HT1080 (cell line): ENCODE results near the gene ACKR2. TPM values are rescaled to one million over a fixed set of nuclear protein-coding genes. Genes with fewer than 3 reads are reported as not detected.
"Not testable (repeated sequence)": the region's sequence is repeated elsewhere in the genome, so short reads cannot be mapped to it uniquely, and the experiment has no call there.

ENCODE experiments used
- DNase-seq: peaks from one replicate; pipeline ENCODE4 v3.0.0-alpha.2; 2015; ENCODE audit warnings: low read depth
- total RNA-seq: library from RNA; depleted of rRNA; stranded (reverse); fragments of >200 nt; shearing (Covaris generic); gene quantifications from 2 replicates; pipeline ENCODE4 v1.2.3, GENCODE V29; 2014

The ACKR2 gene
- total RNA-seq, 1 experiment from 2014 or later = not detected

DNA sequence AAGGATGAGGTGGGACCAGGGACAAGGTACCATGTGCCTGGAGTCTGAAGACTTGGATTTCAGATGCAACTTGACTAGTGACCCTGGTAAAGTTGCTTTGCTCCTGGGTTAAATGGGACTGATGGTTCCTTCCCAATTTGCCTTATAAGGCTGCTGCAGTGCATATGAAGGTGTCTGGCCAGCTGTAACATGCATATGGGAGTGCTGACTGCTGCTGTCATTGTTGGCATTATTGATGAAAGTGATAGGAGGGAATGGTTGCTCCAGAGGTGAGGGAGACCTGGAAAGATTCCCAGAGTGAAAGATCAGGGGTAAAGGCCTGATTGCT lies 45.9 kb downstream of the ACKR2 start:
- no peak for DNase-seq

DNA sequence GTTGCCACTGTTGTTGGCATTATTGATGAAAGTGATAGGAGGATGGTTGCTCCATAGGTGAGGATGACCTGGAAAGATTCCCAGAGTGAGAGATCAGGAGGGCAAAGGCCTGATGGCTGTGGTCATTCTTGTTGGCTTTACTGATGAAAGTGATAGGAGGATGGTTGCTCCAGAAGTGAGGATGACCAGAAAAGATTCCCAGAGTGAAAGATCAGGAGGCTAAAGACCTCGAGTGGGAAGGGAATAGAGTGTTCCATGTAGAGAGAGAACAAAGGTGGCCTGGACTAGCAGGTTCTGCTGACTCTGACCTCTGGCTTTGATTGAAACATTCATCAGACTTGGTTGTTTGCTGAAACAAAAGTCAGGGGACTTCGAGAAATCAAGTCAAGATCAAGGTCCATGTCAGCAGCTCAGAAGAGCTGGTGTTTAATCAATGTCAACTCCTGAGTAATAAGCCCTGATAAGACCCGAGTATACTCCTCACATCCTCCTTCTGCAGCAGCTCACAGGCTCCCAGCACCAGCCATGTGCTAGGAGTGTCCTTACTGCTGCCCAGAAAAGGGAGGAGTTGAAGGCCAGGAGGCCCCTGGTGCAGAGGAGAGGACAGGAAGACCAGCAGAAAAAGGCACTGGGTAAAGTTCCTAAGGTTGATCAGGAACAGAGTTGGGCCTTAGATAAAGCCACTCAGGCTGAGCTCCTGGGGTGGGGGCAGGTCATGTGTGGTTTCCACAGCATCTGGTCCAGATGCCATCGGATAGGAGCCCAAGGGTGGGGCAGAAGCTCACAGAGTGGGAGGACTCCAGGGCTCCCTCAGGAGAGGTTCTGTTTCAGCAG lies 46.5 kb downstream of the ACKR2 start:
- no peak for DNase-seq

DNA sequence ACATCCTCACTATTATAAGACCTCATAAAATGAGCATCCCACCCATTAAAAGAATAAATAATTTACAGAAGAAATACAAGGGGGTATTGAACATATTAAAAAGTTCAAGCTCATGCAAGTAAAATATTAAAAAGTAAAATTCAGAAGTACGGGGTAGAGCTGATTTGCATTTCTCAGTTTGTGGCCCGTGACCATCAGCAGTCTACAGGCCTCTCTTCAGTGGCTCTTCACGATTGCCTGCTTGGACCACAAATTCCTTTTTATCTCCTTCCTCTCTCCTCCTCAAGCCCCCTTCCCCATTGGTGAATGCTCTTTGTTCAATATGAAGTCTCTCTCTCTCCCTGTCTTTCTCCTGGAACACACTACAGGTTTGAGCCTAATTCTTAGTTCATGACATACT lies 47.3 kb downstream of the ACKR2 start:
- DNase-seq = no peak

DNA sequence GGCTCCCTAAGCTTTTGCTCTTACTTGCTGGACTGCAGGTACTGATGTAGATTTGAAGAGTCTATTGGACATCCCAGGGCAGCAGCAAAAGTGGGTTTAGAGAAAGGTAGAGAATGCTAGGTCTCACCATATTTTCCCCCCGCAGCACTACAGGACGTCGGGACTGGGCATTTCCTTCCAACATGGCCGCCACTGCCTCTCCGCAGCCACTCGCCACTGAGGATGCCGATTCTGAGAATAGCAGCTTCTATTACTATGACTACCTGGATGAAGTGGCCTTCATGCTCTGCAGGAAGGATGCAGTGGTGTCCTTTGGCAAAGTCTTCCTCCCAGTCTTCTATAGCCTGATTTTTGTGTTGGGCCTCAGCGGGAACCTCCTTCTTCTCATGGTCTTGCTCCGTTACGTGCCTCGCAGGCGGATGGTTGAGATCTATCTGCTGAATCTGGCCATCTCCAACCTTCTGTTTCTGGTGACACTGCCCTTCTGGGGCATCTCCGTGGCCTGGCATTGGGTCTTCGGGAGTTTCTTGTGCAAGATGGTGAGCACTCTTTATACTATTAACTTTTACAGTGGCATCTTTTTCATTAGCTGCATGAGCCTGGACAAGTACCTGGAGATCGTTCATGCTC lies 55.2 kb downstream of the ACKR2 start:
- DNase-seq = no peak

DNA sequence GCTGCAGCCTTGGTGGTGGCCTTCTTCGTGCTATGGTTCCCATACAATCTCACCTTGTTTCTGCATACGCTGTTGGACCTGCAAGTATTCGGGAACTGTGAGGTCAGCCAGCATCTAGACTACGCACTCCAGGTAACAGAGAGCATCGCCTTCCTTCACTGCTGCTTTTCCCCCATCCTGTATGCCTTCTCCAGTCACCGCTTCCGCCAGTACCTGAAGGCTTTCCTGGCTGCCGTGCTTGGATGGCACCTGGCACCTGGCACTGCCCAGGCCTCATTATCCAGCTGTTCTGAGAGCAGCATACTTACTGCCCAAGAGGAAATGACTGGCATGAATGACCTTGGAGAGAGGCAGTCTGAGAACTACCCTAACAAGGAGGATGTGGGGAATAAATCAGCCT lies 56.0 kb downstream of the ACKR2 start:
- DNase-seq = no peak

DNA sequence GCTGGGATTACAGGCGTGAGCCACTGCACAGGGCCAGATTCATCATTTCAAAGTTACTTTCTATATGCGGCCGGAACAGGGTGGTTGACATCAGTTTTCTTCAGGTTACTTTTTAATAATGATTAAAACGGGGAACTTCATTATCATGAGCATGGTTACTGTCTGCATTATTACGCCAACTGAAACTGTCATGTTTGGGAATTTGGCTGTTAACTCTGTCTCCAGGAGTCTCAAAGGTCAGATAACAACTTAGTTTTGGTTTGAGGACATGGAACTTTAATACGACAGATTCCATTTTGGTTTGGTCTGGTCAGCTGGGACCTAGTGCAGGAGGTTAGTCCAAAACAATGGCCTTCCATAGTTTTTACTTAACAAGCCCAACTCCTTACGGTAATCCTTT lies 57.9 kb downstream of the ACKR2 start:
- no peak for DNase-seq

DNA sequence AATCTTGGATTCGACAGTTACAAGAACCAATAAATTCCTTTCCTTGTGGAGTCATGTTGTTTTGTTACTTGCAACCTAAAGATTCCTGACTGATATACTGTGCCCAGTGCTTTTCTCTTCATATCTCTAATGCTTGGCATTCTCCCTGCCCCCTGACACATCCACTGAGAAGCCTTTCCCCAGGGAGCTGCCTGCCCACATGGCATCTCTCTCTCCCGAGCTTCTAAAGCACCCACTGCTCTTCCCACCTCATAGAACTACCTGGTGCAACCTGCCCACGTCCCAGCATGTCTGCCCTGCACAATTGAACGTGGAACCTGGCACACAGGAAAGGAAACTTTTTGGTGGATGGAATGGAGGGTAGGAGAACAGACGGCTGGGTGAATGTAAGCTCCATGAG lies 59.6 kb downstream of the ACKR2 start:
- DNase-seq = no peak

DNA sequence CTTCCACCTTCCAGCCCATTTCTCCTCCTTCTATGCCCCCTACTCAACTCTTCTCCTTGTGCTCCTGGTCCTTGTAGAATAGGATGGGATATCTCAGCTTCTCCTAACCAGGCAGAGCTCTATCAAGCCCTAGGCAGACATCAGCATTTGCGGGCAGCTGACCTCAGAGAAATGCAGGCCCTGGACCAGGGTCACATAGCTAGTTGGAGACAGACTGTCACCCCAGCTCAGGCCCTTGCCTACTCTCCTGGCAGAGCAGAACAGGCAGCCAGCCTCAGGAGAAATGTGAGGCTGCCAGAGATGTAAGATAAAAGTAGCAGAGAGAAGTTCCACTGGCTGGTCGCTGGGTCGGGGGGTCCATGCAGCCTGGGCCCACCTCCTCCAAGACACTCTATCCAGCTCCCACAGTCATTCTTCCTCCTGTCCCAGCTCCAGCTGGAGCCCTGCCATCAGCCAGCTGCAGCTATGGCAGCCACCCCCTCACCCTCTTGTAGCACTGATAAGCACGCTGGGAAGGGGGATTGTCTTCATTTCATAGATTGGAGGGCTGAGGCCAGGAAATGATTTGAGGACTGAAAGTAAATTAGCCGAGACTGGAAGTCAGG lies 62.4 kb downstream of the ACKR2 start:
- DNase-seq = no peak

DNA sequence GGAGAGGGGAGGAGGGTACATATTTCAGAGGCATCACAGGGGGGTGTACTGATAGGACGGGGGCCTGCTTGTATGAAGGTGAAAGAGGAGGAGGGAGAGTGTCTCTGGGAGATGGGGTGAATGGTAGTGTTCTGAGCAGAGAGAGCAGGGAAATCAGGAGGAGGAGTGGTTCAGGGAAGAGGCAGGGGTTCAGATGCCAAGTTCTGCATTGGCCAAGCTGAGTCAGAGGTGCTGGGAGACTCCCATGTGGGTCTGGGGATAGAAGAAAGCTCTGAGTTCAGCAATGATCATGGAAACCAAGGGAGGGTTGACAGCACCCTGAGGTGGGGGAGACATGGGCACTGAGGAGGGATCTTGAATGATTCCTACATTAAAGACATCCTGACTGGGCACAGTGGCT lies 63.5 kb downstream of the ACKR2 start:
- no peak for DNase-seq

DNA sequence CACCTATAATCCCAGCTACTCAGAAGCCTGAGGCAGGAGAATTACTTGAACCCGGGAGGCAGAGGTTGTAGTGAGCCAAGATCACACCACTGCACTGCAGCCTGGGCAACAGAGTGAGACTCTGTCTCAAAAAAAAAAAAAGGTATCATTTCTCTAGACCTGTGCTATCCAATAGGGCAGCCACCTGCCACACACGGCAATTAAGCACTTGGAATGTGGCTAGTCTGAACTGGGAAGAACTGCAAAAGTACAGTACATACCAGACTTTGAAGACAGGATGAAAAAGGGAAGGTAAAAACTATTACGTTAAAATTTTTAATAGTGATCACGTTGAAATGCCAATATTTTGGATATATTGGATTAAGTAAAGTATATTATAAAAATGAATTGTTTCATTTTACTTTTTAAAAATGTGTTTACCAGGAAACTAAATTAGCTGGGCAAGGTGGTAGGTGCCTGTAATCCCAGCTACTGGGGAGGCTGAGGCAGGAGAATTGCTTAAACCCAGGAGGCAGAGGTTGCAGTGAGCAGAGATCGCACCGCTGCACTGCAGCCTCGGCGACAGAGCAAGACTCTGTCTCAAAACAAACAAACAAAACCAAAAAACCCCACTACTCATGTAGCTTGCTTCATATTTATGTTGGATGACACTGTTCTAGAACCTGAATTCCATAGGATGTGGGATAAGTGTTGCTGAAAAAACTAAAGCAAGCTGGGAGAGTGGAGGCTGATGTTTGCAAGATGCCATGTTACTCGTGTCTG lies 64.2 kb downstream of the ACKR2 start:
- no peak for DNase-seq

DNA sequence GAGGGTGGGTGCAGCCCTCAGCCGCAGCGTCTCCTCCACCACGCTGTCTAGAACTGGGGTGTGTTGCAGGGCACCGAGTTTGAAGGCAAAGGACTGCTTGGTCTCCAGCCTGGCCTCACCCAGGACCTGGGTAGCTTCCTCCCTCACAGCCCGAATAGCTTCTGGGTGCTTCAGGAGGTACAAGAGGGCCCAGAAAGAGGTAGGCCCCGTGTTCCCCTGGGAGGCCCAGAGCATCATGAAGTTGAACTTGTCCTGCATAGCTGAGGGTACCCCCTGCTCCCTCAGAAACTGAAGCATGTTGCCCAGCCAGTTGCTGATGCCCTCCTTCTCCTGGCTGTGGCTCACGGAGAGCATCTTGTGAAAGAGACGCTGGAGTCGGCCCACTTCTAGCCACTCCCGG lies 65.5 kb downstream of the ACKR2 start:
- no peak for DNase-seq

DNA sequence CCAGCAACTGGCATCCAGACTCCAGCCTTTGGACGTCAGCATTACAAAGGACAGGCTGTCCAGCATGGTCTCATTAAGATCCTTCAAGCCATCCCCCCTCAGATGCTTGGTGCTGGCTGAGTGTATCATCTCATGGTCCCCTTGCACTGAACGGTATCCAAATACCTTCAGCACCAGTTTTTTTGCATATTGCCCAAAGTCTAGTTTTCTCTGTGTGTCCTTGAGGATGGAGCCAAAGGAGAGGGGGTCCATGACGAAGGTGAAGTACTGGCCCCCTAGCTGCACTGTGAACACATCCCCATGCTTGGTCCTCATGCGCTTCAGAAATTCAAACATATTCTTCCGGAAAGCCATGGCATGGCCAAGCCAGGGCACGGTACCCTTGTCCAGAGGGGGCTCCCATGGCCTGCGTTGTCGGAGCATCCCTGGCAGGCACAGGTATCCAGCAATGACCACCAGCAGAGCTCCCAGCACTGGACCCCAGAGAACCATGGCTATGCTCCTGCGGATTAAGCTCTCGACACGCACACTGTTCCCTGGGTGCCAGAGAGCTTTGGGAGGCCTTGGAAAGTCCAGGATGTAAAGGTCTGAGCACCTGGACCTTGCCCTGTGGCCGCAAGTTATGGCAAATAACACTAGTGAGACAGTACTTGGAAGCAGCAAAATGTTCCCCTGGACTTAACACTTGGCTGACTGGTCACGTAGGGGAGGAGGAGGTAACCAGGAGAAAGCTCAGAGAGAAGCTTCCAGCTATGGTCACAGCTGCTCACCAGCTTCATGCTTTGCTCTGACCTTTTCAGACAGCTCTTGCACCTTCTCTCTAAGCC lies 66.3 kb downstream of the ACKR2 start, which contains the start of gene CYP8B1:
Gene CYP8B1, minus strand, starts transcription at position 555 of the 827 bp plus-strand sequence. Its CDS starts 63 bp downstream, at position 492.
- DNase-seq = no peak

DNA sequence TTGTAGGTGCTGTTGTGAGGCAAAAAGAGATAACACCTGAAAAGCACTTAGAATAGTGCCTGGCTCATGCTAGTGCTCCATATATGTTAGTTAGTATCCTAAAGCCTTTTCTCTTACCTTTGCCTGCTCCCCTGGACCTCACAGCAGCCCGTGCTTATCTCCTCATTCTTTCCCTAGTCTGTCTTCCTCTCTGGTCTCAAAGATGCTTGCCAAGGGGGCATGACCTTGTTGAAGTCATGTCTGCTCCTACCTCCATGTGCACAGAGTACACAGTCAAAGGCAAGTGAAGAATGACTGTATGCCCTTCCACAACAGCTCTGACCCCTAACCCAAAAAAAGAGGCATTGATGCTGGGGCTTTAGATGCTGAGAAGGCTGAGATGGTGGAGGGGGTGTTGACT lies 67.2 kb downstream of the ACKR2 start:
- DNase-seq = no peak

DNA sequence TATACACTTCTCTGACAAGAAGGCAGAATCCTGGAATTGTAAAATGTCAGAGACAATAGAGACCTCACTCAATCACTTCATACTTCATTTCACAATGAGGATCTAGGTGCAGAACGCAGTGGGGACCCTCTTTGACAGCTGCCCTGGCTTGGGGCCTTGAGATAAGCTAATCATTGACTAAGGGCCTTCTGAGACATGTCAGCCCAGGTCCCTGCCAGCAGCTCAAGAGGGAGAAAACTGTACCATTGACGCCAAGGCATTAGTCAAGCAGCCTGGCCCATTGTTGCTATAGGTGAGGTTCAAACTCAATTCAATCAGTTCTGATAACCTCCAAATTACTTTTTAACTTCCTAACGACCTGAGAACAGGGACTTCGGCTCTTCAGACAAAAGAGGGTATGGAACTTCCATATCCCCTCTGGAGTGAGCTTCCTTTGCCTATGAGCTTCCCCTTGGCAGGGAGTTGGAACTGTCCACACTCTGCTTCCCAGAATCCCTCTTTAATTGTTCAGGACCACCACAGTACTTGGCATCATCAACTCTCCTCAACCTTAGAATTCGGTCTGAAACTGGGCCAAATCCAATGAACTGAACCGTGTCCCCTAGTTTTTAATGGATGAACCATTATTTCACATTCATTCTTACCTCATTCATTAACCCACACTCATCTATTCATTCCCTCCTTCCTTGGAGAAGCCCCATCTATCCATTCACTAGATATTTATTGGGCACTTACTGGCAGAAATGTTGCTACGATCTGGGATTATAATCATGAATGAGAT lies 67.9 kb downstream of the ACKR2 start:
- DNase-seq = no peak

DNA sequence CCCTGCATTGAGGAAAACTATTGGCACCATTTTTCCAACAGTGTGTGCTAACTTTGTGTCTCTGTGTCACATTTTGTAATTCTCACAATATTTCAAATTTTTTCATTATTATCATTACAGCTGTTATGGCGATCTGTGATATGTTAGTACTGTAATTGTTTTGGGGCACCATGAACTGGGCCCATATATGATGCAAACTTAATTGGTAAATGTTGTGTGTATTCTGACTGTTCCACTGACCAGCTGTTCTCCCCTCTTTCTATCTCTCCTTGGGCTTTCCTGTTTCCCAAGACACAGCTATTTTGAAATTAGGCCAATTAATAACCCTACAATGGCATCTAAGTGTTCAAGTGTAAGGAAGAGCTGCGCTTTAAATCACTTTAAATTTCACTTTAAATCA lies 68.6 kb downstream of the ACKR2 start:
- no peak for DNase-seq

DNA sequence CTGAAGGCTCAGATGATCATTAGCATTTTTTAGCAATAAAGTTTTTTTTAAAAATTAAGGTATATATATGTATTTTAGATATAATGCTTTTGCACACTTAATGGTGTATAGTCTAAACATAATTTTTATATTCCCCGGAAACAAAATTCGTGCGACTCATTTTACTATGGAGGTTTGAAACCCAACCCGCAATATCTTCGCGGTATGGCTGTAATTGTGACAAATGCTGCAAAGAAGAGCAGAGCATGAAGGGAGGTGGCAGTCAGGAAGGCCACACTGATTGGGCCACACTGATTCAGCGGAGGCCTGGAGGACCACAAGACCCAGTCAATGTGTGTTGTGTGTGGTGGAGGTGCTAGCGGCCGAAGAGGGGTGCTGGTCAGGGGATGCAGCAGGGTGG lies 70.9 kb downstream of the ACKR2 start:
- DNase-seq = no peak

DNA sequence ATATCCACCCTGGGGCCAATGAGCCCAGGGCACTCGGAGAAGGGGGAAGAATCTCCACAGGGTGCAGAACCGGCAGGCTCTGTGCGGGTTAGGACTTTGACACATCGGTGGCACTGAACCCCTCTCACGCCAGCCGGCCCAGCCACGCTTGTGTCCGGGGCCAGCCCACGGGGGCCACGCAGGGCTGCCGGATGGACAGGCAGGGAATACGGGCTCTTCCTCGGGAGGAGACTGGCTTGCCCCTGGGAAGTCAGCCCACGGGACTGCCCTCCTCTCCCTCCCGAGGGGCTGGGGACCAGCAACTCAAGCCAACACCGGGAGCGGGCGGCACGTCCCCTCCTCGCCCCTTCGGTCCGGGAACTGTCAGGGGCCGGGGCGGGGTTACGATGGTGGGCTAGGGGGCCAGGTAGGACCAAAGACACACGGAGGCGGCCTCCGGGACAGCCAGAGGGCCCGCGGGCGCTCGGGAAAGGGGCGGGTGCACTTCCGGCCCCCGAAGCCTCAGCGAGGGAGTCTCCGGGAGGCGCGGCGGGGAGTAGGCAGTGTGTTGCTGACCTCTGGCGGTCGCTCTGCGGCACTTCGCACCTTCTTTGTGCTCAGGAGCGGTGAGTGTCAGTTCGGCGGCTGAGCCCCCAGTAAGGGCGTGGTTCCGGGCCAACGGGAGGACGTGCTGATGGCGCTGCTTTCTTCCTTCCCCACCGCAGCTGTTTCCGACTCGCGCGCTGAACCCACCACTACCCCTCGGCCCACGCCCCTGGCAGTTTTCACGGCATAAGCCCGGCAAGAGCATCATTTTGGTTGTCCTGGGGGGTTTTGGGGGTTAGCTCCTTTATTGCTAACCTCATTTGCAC lies 71.6 kb downstream of the ACKR2 start:
- peak; percentile 77 for DNase-seq

DNA sequence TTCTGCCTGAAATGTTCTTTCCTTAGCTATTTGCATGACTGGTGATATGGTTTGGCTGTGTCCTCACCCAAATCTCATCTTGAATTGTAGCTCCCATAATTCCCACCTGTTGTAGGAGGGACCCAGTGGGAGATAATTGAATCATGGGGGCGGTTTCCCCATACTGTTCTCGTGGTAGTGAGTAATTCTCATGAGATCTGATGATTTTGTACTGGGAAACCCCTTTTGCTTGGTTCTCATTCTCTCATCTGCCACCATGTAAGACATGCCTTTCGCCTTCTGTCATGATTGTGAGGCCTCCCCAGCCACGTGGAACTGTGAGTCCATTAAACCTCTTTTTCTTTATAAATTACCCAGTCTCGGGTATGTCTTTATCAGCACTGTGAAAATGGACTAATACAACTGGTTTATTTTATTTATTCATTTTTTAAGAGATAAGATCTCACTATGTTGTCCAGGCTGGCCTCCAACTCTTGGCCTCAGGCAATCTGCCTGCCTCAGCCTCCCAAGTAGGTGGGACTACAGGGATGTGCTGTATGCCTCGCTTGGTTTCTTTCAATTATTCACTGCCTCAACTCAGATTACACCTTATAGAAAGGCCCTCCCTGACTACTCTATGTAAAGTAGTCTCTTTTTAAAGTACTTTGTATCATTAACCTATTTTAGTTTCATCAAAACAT lies 74.1 kb downstream of the ACKR2 start:
- not testable (repeated sequence) for DNase-seq

DNA sequence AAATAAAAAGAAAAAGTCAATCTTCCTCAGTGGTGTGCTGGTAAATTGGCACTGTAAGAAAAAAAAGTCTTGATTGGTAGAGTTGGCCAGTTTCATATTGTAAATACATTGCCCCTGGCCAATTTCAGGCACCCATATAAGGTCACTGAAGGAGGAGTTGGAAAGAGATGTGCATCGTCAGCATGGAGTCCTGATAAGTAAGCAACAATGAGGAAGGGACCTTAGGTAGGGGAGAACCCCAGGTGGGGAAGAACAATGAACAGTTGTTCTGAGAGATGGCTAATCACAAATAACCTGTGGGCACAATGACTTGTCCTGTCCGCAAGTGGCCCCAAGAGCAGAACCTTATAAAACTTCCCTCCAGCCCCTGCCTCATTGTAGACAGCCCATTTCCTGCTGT lies 75.1 kb downstream of the ACKR2 start:
- DNase-seq = no peak
